ENCODE data around the gene TEX2. TPM values are rescaled to one million over a fixed set of nuclear protein-coding genes. Genes with fewer than 3 reads are reported as not detected.

TEX2 gene
- polyA plus RNA-seq, 1 donor (not counting 4 experiments of a cell fraction or from before 2014, with no cell fraction given) = 44.4 TPM

- Histone ChIP-seq H2AFZ (ENCODE audit: control insufficient read depth, low read length) (no peak overlapping the region), H3K4me2 (ENCODE audit: control insufficient read depth, extremely low read depth, insufficient read depth, low read depth, low read length) (no peak overlapping the region), H3K36me3 (ENCODE audit: control insufficient read depth in 2 of 2, extremely low read depth in 1 of 2, insufficient read depth in 2 of 2, low read length in 2 of 2) (peaks cover 0 to 3% of the 10 kb centered on the region in 2 experiments), H3K9me1 (ENCODE audit: control insufficient read depth, extremely low read depth, insufficient read depth, low read length) (no peaks in the 10 kb centered on the region), H3K27ac (ENCODE audit: control insufficient read depth, insufficient read depth, low read length) (no peak overlapping the region), H3K4me1 (ENCODE audit: control insufficient read depth, extremely low read depth, insufficient read depth, low read length) (peaks cover 7% of the 10 kb centered on the region), H3K79me2 (ENCODE audit: control insufficient read depth, insufficient read depth, low read length) (peaks cover 59% of the 10 kb centered on the region), H3K27me3 (ENCODE audit: control insufficient read depth, extremely low read depth, insufficient read depth, low read length) (no peaks in the 10 kb centered on the region), H3K9ac (ENCODE audit: control insufficient read depth, extremely low read depth, insufficient read depth, low read length) (no peak overlapping the region), H3K4me3 (ENCODE audit: control insufficient read depth in 2 of 3, extremely low read depth in 1 of 3, insufficient read depth in 2 of 3, low read depth in 1 of 3, low read length in 3 of 3) (no peak overlapping the region), H4K20me1 (ENCODE audit: control insufficient read depth, extremely low read depth, insufficient read depth, low read length) (no peaks in the 10 kb centered on the region), H3K9me3 (ENCODE audit: control insufficient read depth, low read depth, low read length) (no peaks in the 10 kb centered on the region)
- FAIRE-seq (no peak), DNase-seq (ENCODE audit: low read depth, low spot score) (no peak)
- no peak for TF ChIP-seq CTCF (optimal IDR thresholded peaks at IDR 0.05 in 1 of 3, IDR thresholded peaks at IDR 0.05 in 1 of 3, conservative IDR thresholded peaks at IDR 0.05 in 1 of 3; ENCODE audit: extremely low read depth in 1 of 3, insufficient read depth in 2 of 3, low read length in 3 of 3)
- TF ChIP-seq EZH2 (IDR thresholded peaks at IDR 0.05; ENCODE audit: low read length) = no peak
- dilution Hi-C loops (cut with MboI; ENCODE audit: extremely low pct_ligation_motif_present, low sequenced_read_pairs) = no loop called here
These were observed 43.5 kb downstream of the TEX2 start for GRCh38 chr17:64219571-64219970.

- no peak for DNase-seq (ENCODE audit: low read depth, low spot score)
These were observed 45.0 kb downstream of the TEX2 start for GRCh38 chr17:64218066-64218465.

More at GRCh38 chr17:64218066-64218465, 45.0 kb downstream of the TEX2 start:
- no peak overlapping the region for H3K9ac ChIP-seq (ENCODE audit: control insufficient read depth, extremely low read depth, insufficient read depth, low read length)
- H3K27me3 ChIP-seq (ENCODE audit: control insufficient read depth, extremely low read depth, insufficient read depth, low read length) = no peaks in the 10 kb centered on the region
- H3K9me3 ChIP-seq (ENCODE audit: control insufficient read depth, low read depth, low read length) = no peaks in the 10 kb centered on the region
- dilution Hi-C loops (cut with MboI; ENCODE audit: extremely low pct_ligation_motif_present, low sequenced_read_pairs) = no loop called here
- H3K36me3 ChIP-seq (ENCODE audit: control insufficient read depth in 2 of 2, extremely low read depth in 1 of 2, insufficient read depth in 2 of 2, low read length in 2 of 2) = peaks cover 6 to 8% of the 10 kb centered on the region in 2 experiments
- no peak overlapping the region for H3K4me2 ChIP-seq (ENCODE audit: control insufficient read depth, extremely low read depth, insufficient read depth, low read depth, low read length)
- no peaks in the 10 kb centered on the region for H3K9me1 ChIP-seq (ENCODE audit: control insufficient read depth, extremely low read depth, insufficient read depth, low read length)
- FAIRE-seq = no peak
- H2AFZ ChIP-seq (ENCODE audit: control insufficient read depth, low read length) = no peak overlapping the region
- no peak overlapping the region for H3K4me3 ChIP-seq (ENCODE audit: control insufficient read depth in 2 of 3, extremely low read depth in 1 of 3, insufficient read depth in 2 of 3, low read depth in 1 of 3, low read length in 3 of 3)
- TF ChIP-seq EZH2 (IDR thresholded peaks at IDR 0.05; ENCODE audit: low read length) (no peak), CTCF (optimal IDR thresholded peaks at IDR 0.05 in 1 of 3, IDR thresholded peaks at IDR 0.05 in 1 of 3, conservative IDR thresholded peaks at IDR 0.05 in 1 of 3; ENCODE audit: extremely low read depth in 1 of 3, insufficient read depth in 2 of 3, low read length in 3 of 3) (no peak)
- H3K79me2 ChIP-seq (ENCODE audit: control insufficient read depth, insufficient read depth, low read length) = peaks cover 63% of the 10 kb centered on the region
- H3K4me1 ChIP-seq (ENCODE audit: control insufficient read depth, extremely low read depth, insufficient read depth, low read length) = peaks cover 7% of the 10 kb centered on the region
- H3K27ac ChIP-seq (ENCODE audit: control insufficient read depth, insufficient read depth, low read length) = no peak overlapping the region
- no peaks in the 10 kb centered on the region for H4K20me1 ChIP-seq (ENCODE audit: control insufficient read depth, extremely low read depth, insufficient read depth, low read length)

All from keratinocyte (primary cell).